ENCODE measurements around the gene HPSE2. TPM values are rescaled to one million over a fixed set of nuclear protein-coding genes. Genes with fewer than 3 reads are reported as not detected.
"Not testable (repeated sequence)": the region's sequence is repeated elsewhere in the genome, so short reads cannot be mapped to it uniquely, and the experiment has no call there.

HPSE2 gene
- total and polyA plus RNA-seq, 2 of the 8 experiments (the other 6 are each of a cell fraction or from before 2014, with no cell fraction given) = 0.41 to 0.58 TPM

- TF ChIP-seq USF2 (IDR thresholded peaks at IDR 0.05; ENCODE audit: low read length) = no peak
- no peak for TF ChIP-seq KDM4A (IDR thresholded peaks at IDR 0.05; ENCODE audit: low read depth, low read length, severe bottlenecking)
These were observed 241.6 kb downstream of the HPSE2 start (continued) for GRCh38 chr10:98994030-98994429.

GRCh38 chr10:98983751-98984150 is 251.9 kb downstream of the HPSE2 start:
- H3K56ac ChIP-seq (replicated peaks; ENCODE audit: insufficient read length, low read depth, low read length); H2BK20ac ChIP-seq (ENCODE audit: low read length); H3K9ac ChIP-seq (replicated peaks in 1 of 4; ENCODE audit: extremely low read depth in 1 of 4, low read depth in 3 of 4, low read length in 3 of 4); POLR2A ChIA-PET (ENCODE audit: partially characterized antibody); H2AK5ac ChIP-seq (ENCODE audit: low read depth, low read length); DNase-seq (ENCODE audit: low read depth in 1 of 2, low spot score in 2 of 2); FAIRE-seq; H3K18ac ChIP-seq (ENCODE audit: extremely low read depth, low read length); CTCF ChIA-PET (ENCODE audit: partially characterized antibody); H3K23ac ChIP-seq (ENCODE audit: insufficient read length); H2BK120ac ChIP-seq (replicated peaks; ENCODE audit: low read depth, low read length); H3K27ac ChIP-seq (ENCODE audit: low read depth, low read length); H3K36me3 ChIP-seq (ENCODE audit: control insufficient read depth in 2 of 4, insufficient read depth in 4 of 4, low read length in 3 of 4); H4K5ac ChIP-seq (ENCODE audit: insufficient read length, low read depth, low read length); H3K4me3 ChIP-seq (ENCODE audit: extremely low read depth in 1 of 4, insufficient read depth in 2 of 4, low read depth in 3 of 4, low read length in 4 of 4); H4K91ac ChIP-seq (replicated peaks; ENCODE audit: insufficient read length, low read length); H2BK5ac ChIP-seq (ENCODE audit: low read depth, low read length); H4K8ac ChIP-seq (ENCODE audit: extremely low read depth, insufficient read depth, low read length); H3K79me1 ChIP-seq (ENCODE audit: low read depth, low read length); H3K4ac ChIP-seq (replicated peaks; ENCODE audit: insufficient read length, low read depth, low read length); H2BK12ac ChIP-seq (ENCODE audit: low read depth, low read length); H3K14ac ChIP-seq (ENCODE audit: insufficient read length); H2BK15ac ChIP-seq (ENCODE audit: low read length); H3K4me2 ChIP-seq (ENCODE audit: insufficient read depth in 1 of 2, low read depth in 2 of 2, low read length in 2 of 2); H3K4me1 ChIP-seq (replicated peaks in 1 of 4; ENCODE audit: control insufficient read depth in 3 of 4, insufficient read depth in 4 of 4, low read length in 3 of 4); H3K27me3 ChIP-seq (replicated peaks in 1 of 4; ENCODE audit: control insufficient read depth in 3 of 4, extremely low read depth in 1 of 4, insufficient read depth in 3 of 4, low read length in 3 of 4); H2AFZ ChIP-seq (ENCODE audit: low read length); H3K79me2 ChIP-seq (ENCODE audit: control insufficient read depth in 1 of 2, insufficient read depth in 2 of 2, low read length in 2 of 2); H3K23me2 ChIP-seq (ENCODE audit: low read depth, low read length); H3K9me3 ChIP-seq (ENCODE audit: insufficient read depth in 2 of 2, low read depth in 1 of 2, low read length in 1 of 2); H4K20me1 ChIP-seq (replicated peaks in 1 of 2; ENCODE audit: control insufficient read depth in 1 of 2, insufficient read depth in 2 of 2, low read length in 2 of 2): not testable (repeated sequence)
- WGBS, 2 experiments (ENCODE audit: extremely low coverage in 1 of 2, insufficient coverage in 1 of 2, insufficient read length in 1 of 2, insufficient replicate concordance in 2 of 2, low coverage in 1 of 2, low lambda C conversion rate in 2 of 2, missing lambda C conversion rate in 1 of 2) = 94% methylated on average over 8 of the region's 9 CpGs; no CpG with 5 or more reads in 1 of the 2 experiments

All from H1 (cell line).